ENCODE results near the gene GFI1B.

GFI1B gene

GRCh38 chr9:132937463-132937901 is 41.0 kb upstream of the GFI1B start:
- H3K79me2 ChIP-seq (ENCODE audit: insufficient read depth, low read length), result peaks cover 60% of the 10 kb centered on the region; the same call in 1 of the 2 replicates
- no peak overlapping the region for H3K4me2 ChIP-seq (ENCODE audit: low read depth, low read length, poor library complexity, severe bottlenecking)
- no peaks in the 10 kb centered on the region for H3K27me3 ChIP-seq (ENCODE audit: insufficient read depth, low read length, poor library complexity, severe bottlenecking)
- no peak overlapping the region for H2AFZ ChIP-seq (ENCODE audit: low read length)
- H3K9me2 ChIP-seq (replicated peaks; ENCODE audit: low read depth, low read length), result no peaks in the 10 kb centered on the region
- no peak for TF ChIP-seq EZH2phosphoT487 (IDR thresholded peaks at IDR 0.05; ENCODE audit: borderline replicate concordance)
- no peak for TF ChIP-seq CTCF (conservative IDR thresholded peaks at IDR 0.05; ENCODE audit: low read length)
- no peak overlapping the region for H3K9ac ChIP-seq (ENCODE audit: low read depth, low read length, poor library complexity, severe bottlenecking)
- no peaks in the 10 kb centered on the region for H3K9me3 ChIP-seq (ENCODE audit: insufficient read depth, low read depth, low read length)
- H4K20me1 ChIP-seq (ENCODE audit: insufficient read depth, low read length, poor library complexity, severe bottlenecking), result no peaks in the 10 kb centered on the region
- no peaks in the 10 kb centered on the region for H3F3A ChIP-seq (ENCODE audit: low read depth)
- H3K36me3 ChIP-seq (ENCODE audit: insufficient read depth, low read length), result peaks cover 10% of the 10 kb centered on the region; the same call in 1 of the 2 replicates
- peaks cover 12% of the 10 kb centered on the region for H3K4me1 ChIP-seq (ENCODE audit: insufficient read depth, low read length, poor library complexity, severe bottlenecking)
- H3K4me3 ChIP-seq (ENCODE audit: low read length, poor library complexity, severe bottlenecking), result no peak overlapping the region

GRCh38 chr9:132939169-132939568 is 39.3 kb upstream of the GFI1B start:
- Histone ChIP-seq H3K4me2 (ENCODE audit: low read depth, low read length, poor library complexity, severe bottlenecking) (no peak overlapping the region), H3K9me3 (ENCODE audit: insufficient read depth, low read depth, low read length) (no peaks in the 10 kb centered on the region), H3K36me3 (ENCODE audit: insufficient read depth, low read length) (peaks cover 6% of the 10 kb centered on the region; the same call in 1 of the 2 replicates), H3K4me3 (ENCODE audit: low read length, poor library complexity, severe bottlenecking) (no peak overlapping the region), H3K79me2 (ENCODE audit: insufficient read depth, low read length) (peaks cover 77% of the 10 kb centered on the region), H3K27me3 (ENCODE audit: insufficient read depth, low read length, poor library complexity, severe bottlenecking) (no peaks in the 10 kb centered on the region), H4K20me1 (ENCODE audit: insufficient read depth, low read length, poor library complexity, severe bottlenecking) (peaks cover 7% of the 10 kb centered on the region), H3K4me1 (ENCODE audit: insufficient read depth, low read length, poor library complexity, severe bottlenecking) (peaks cover 26% of the 10 kb centered on the region), H3F3A (ENCODE audit: low read depth) (no peaks in the 10 kb centered on the region), H2AFZ (ENCODE audit: low read length) (no peak overlapping the region), H3K9ac (ENCODE audit: low read depth, low read length, poor library complexity, severe bottlenecking) (no peak overlapping the region), H3K9me2 (replicated peaks; ENCODE audit: low read depth, low read length) (no peaks in the 10 kb centered on the region)
- TF ChIP-seq EZH2phosphoT487 (IDR thresholded peaks at IDR 0.05; ENCODE audit: borderline replicate concordance) (no peak), CTCF (conservative IDR thresholded peaks at IDR 0.05; ENCODE audit: low read length) (no peak)

GRCh38 chr9:132942541-132943182 is 35.8 kb upstream of the GFI1B start:
- Histone ChIP-seq H3K4me1 (ENCODE audit: insufficient read depth, low read length, poor library complexity, severe bottlenecking) (peaks cover 26% of the 10 kb centered on the region), H3K9ac (ENCODE audit: low read depth, low read length, poor library complexity, severe bottlenecking) (peak overlapping the region; percentile 88), H3K9me3 (ENCODE audit: insufficient read depth, low read depth, low read length) (no peaks in the 10 kb centered on the region), H3K79me2 (ENCODE audit: insufficient read depth, low read length) (peaks cover 67% of the 10 kb centered on the region), H3K9me2 (replicated peaks; ENCODE audit: low read depth, low read length) (no peaks in the 10 kb centered on the region), H3K4me3 (ENCODE audit: low read length, poor library complexity, severe bottlenecking) (peak overlapping the region; percentile 97), H3F3A (ENCODE audit: low read depth) (no peaks in the 10 kb centered on the region), H2AFZ (ENCODE audit: low read length) (no peak overlapping the region), H3K4me2 (ENCODE audit: low read depth, low read length, poor library complexity, severe bottlenecking) (peak overlapping the region; percentile 85), H3K36me3 (ENCODE audit: insufficient read depth, low read length) (no peaks in the 10 kb centered on the region), H3K27me3 (ENCODE audit: insufficient read depth, low read length, poor library complexity, severe bottlenecking) (no peaks in the 10 kb centered on the region), H4K20me1 (ENCODE audit: insufficient read depth, low read length, poor library complexity, severe bottlenecking) (peaks cover 8% of the 10 kb centered on the region)
- TF ChIP-seq EZH2phosphoT487 (IDR thresholded peaks at IDR 0.05; ENCODE audit: borderline replicate concordance), result no peak
- TF ChIP-seq CTCF (conservative IDR thresholded peaks at IDR 0.05; ENCODE audit: low read length), result no peak

All from Loucy (cell line).